Heart left ventricle (tissue), 13 donors: ENCODE measurements around the gene SNCAIP.

Source experiments
- POLR2A ChIP-seq, 2 donors: fragments of 450-650 bp; IDR thresholded peaks; one replicate each; pipeline ENCODE4 v1.6.1; 2017; ENCODE audit warnings: antibody characterized with exemption in 2 of 2, mild to moderate bottlenecking in 2 of 2, moderate library complexity in 2 of 2
- TF ChIP-seq, protein P1 (sequence below), 12 donors: fragments of 200-600 bp; sonication (generic) in 4 of 12; IDR thresholded peaks; one replicate each; pipeline versions ENCODE4 v1.5.0 to v1.8.0; 2018 to 2022; ENCODE audit warnings: antibody characterized with exemption in 12 of 12, mild to moderate bottlenecking in 5 of 12
- donor health status: ischemic (EF 13 %, LVEDD 7.1; RV severe dilation, severe dysfunction).
- donor health status: DM: no; HTN: yes; CAD: no.
- donor health status: DM: no; HTN: no; CAD: no.
- donor health status: ischemic (EF 25% LVEDD 6.9; RV normal size, moderate dysfunction).
- donor health status: ischemic (EF 25% LVEDD 5.7; RV mildly dilated, moderate dysfunction).
- donor health status: ischemic (EF 35%, LVEDD 5.7; RV mildly dilated, moderate dysfunction).
- donor health status: nonischemic (EF 11% LVEDD 7.7; RV severe dilation, severe dysfunction).
- donor health status: DM: yes; HTN: yes; CAD: no.
- donor health status: PGD.
- donor health status: ischemic (EF 29% LVEDD 5.4; RV normal size, mild dysfunction).
- donor health status: nonischemic (EF 23%, LVEDD 6.1; RV moderate dilation, normal function).

DNA sequence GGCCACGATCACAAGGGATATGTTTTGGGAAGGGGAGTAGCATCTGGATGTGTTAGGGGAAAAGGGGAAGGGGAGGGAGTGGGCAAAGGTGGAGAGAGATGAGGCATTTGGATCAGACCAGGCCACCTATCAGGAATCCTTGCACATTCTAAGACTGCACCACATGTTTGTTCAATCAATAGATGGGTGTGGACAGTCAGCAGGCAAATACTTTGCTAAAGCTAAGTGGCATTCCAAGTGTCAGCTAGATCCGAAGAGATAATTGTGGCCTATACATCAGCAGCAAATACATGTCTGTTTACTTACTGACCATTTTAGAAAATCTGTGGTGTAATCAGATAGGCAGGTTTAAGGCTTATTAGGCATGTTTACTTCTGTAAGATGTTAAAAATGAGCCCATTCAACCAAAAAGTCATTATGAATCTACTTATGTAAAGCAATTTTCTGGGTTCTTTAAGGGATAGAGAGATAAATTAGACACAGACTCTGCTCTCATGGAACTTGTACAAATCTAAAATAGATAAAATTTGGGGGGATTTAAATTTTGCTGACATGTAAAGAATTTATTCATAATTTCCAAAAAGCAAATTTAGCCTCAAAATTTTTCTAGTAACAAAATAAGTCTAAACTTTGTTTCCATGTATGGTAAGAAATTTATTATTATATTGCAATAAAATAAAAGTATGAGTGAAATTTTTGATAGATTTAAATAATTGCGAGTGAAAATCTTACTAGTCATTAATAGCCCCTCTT is 107.3 kb downstream of the SNCAIP start:
- no peak for TF ChIP-seq POLR2A (IDR thresholded peaks at IDR 0.05)
- TF ChIP-seq, protein P1, sequence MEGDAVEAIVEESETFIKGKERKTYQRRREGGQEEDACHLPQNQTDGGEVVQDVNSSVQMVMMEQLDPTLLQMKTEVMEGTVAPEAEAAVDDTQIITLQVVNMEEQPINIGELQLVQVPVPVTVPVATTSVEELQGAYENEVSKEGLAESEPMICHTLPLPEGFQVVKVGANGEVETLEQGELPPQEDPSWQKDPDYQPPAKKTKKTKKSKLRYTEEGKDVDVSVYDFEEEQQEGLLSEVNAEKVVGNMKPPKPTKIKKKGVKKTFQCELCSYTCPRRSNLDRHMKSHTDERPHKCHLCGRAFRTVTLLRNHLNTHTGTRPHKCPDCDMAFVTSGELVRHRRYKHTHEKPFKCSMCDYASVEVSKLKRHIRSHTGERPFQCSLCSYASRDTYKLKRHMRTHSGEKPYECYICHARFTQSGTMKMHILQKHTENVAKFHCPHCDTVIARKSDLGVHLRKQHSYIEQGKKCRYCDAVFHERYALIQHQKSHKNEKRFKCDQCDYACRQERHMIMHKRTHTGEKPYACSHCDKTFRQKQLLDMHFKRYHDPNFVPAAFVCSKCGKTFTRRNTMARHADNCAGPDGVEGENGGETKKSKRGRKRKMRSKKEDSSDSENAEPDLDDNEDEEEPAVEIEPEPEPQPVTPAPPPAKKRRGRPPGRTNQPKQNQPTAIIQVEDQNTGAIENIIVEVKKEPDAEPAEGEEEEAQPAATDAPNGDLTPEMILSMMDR (IDR thresholded peaks at IDR 0.05): no peak
